Stomach (tissue), 4 donors: ENCODE results near the gene JAG2.

Source experiments
- EP300 ChIP-seq: sonication (generic); formaldehyde crosslinking; IDR thresholded peaks from one replicate; pipeline ENCODE4 v1.6.1; 2017; ENCODE audit warnings: antibody characterized with exemption
- POLR2A ChIP-seq, 4 donors: fragments of 450-650 bp; IDR thresholded peaks; one replicate each; pipeline ENCODE4 v1.6.1; 2016; ENCODE audit warnings: antibody characterized with exemption in 4 of 4, control low read depth in 2 of 4, mild to moderate bottlenecking in 1 of 4, moderate library complexity in 1 of 4
- POLR2AphosphoS5 ChIP-seq, 3 donors: sonication (generic); formaldehyde crosslinking; IDR thresholded peaks; one replicate each; pipeline ENCODE4 v1.6.1; 2016; ENCODE audit warnings: antibody characterized with exemption in 3 of 3
- TF ChIP-seq, protein P1 (sequence below), 7 experiments: fragments of 450-650 bp in 4 of 7; fragments of 200-600 bp in 3 of 7; sonication (generic) in 3 of 7; IDR thresholded peaks; one replicate each; pipeline ENCODE4 v1.5.1; 2016 to 2019; ENCODE audit warnings: antibody characterized with exemption in 7 of 7, control low read depth in 2 of 7, mild to moderate bottlenecking in 1 of 7

- TF ChIP-seq, protein P1, sequence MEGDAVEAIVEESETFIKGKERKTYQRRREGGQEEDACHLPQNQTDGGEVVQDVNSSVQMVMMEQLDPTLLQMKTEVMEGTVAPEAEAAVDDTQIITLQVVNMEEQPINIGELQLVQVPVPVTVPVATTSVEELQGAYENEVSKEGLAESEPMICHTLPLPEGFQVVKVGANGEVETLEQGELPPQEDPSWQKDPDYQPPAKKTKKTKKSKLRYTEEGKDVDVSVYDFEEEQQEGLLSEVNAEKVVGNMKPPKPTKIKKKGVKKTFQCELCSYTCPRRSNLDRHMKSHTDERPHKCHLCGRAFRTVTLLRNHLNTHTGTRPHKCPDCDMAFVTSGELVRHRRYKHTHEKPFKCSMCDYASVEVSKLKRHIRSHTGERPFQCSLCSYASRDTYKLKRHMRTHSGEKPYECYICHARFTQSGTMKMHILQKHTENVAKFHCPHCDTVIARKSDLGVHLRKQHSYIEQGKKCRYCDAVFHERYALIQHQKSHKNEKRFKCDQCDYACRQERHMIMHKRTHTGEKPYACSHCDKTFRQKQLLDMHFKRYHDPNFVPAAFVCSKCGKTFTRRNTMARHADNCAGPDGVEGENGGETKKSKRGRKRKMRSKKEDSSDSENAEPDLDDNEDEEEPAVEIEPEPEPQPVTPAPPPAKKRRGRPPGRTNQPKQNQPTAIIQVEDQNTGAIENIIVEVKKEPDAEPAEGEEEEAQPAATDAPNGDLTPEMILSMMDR (IDR thresholded peaks at IDR 0.05): no peak
- no peak for TF ChIP-seq POLR2AphosphoS5 (IDR thresholded peaks at IDR 0.05)
- no peak for TF ChIP-seq POLR2A (IDR thresholded peaks at IDR 0.05)
- no peak for TF ChIP-seq EP300
Measured at GRCh38 chr14:105178868-105179140, 10.2 kb upstream of the JAG2 start.
